IPS DF 6.9 (cell line): ENCODE data around the gene OXSR1.
"Not testable (repeated sequence)": the region's sequence is repeated elsewhere in the genome, so short reads cannot be mapped to it uniquely, and the experiment has no call there.

ENCODE experiments used
- DNase-seq: peaks from one replicate; pipeline ENCODE4 v3.0.0-alpha.2; 2013; ENCODE audit warnings: low read depth, low spot score
- H3K27ac ChIP-seq: one replicate; pipeline ENCODE4 v1.5.1; 2013; ENCODE audit warnings: low read length, control low read depth
- H3K27me3 ChIP-seq: 2 replicates; pipeline ENCODE4 v1.6.1; 2013; ENCODE audit warnings: mild to moderate bottlenecking, low read length; ENCODE audit not compliant: control insufficient read depth, insufficient read depth
- H3K36me3 ChIP-seq: 2 replicates; pipeline ENCODE4 v1.6.1; 2013; ENCODE audit warnings: low read length; ENCODE audit not compliant: control insufficient read depth, insufficient read depth
- H3K4me1 ChIP-seq: 2 replicates; pipeline ENCODE4 v1.6.1; 2013; ENCODE audit warnings: low read length; ENCODE audit not compliant: control insufficient read depth, insufficient read depth
- H3K4me3 ChIP-seq: 2 replicates; pipeline ENCODE4 v1.5.1; 2013; ENCODE audit warnings: mild to moderate bottlenecking, low read length
- H3K9me3 ChIP-seq: 2 replicates; pipeline ENCODE4 v1.6.1; 2013; ENCODE audit warnings: low read length, inconsistent platforms; ENCODE audit not compliant: control insufficient read depth, insufficient read depth
- WGBS: extraction: QIAGEN DNeasy Blood & Tissue Kit; methylation state at CpG from one replicate; pipeline ENCODE4 v1.1.7; 2013; ENCODE audit warnings: mixed read lengths, missing lambda C conversion rate; ENCODE audit not compliant: insufficient read length, insufficient coverage; 5-methylcytosine and 5-hydroxymethylcytosine counted together

The OXSR1 gene

GRCh38 chr3:38283810-38284755 is 118.7 kb downstream of the OXSR1 start:
- no peaks in the 10 kb centered on the region for H3K36me3 ChIP-seq
- H3K27ac ChIP-seq, result no peak overlapping the region
- no peaks in the 10 kb centered on the region for H3K9me3 ChIP-seq
- no peak overlapping the region for H3K4me3 ChIP-seq
- no CpG with 5 or more reads among the region's 16 CpGs for WGBS
- no peaks in the 10 kb centered on the region for H3K27me3 ChIP-seq
- no peaks in the 10 kb centered on the region for H3K4me1 ChIP-seq
- DNase-seq, result no peak

GRCh38 chr3:38284756-38285150 is 119.4 kb downstream of the OXSR1 start:
- H3K27me3 ChIP-seq, result no peaks in the 10 kb centered on the region
- H3K9me3 ChIP-seq, result no peaks in the 10 kb centered on the region
- H3K4me3 ChIP-seq, result no peak overlapping the region
- whole genome bisulfite sequencing, result no CpG with 5 or more reads among the region's 6 CpGs
- DNase-seq, result no peak
- H3K36me3 ChIP-seq, result no peaks in the 10 kb centered on the region
- H3K4me1 ChIP-seq, result no peaks in the 10 kb centered on the region
- no peak overlapping the region for H3K27ac ChIP-seq

GRCh38 chr3:38289286-38290217 is 124.2 kb downstream of the OXSR1 start:
- not testable (repeated sequence) for H3K36me3 ChIP-seq, H3K9me3 ChIP-seq, H3K4me3 ChIP-seq, H3K27me3 ChIP-seq, H3K4me1 ChIP-seq, H3K27ac ChIP-seq, DNase-seq
- WGBS, result no CpG with 5 or more reads among the region's 16 CpGs

- not testable (repeated sequence) for H3K27me3 ChIP-seq, H3K4me3 ChIP-seq, DNase-seq, H3K36me3 ChIP-seq, H3K27ac ChIP-seq, H3K4me1 ChIP-seq, H3K9me3 ChIP-seq
- no CpG with 5 or more reads among the region's 4 CpGs for WGBS
These were observed 131.7 kb downstream of the OXSR1 start for GRCh38 chr3:38297053-38297452.

- no peak overlapping the region for H3K27ac ChIP-seq
- no peak overlapping the region for H3K4me3 ChIP-seq
- no peak for DNase-seq
- H3K36me3 ChIP-seq, result no peaks in the 10 kb centered on the region
- H3K4me1 ChIP-seq, result no peaks in the 10 kb centered on the region
- H3K9me3 ChIP-seq, result no peaks in the 10 kb centered on the region
- H3K27me3 ChIP-seq, result no peaks in the 10 kb centered on the region
These were observed 132.2 kb downstream of the OXSR1 start for GRCh38 chr3:38297537-38297936.

GRCh38 chr3:38297947-38298711 is 132.8 kb downstream of the OXSR1 start:
- no peaks in the 10 kb centered on the region for H3K9me3 ChIP-seq
- no peak overlapping the region for H3K27ac ChIP-seq
- no peak for DNase-seq
- WGBS, result no CpG with 5 or more reads among the region's 5 CpGs
- no peaks in the 10 kb centered on the region for H3K4me1 ChIP-seq
- H3K36me3 ChIP-seq, result no peaks in the 10 kb centered on the region
- H3K4me3 ChIP-seq, result no peak overlapping the region
- H3K27me3 ChIP-seq, result no peaks in the 10 kb centered on the region
